ENCODE data around the gene PPP4R1.

DNA sequence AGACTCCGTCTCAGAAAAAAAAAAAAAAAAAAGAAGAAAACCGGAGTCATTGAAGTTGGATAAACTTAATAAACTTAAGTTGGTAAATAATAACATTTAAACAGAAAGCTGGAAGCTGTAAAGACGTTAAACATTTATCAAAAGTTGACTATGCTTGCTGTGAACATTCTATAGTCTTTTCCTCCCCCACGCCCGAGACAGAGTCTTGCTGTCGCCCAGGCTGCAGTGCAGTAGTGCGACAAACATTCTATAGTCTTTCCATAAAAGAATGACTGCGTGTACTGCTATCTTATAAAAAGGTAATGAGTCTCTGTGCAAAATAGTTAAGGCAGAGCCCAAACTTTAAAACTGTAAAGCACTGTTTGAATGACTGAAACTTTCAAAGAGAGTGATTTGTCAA lies 45.2 kb downstream of the PPP4R1 start:
- TF ChIP-seq EZH2 (IDR thresholded peaks at IDR 0.05; ENCODE audit: borderline replicate concordance, low read depth, low read length, poor library complexity, severe bottlenecking) (no peak), CTCF (conservative IDR thresholded peaks at IDR 0.05; ENCODE audit: low read depth, low read length) (no peak)

Data from A673 (cell line).